C4-2B (cell line): ENCODE results near the gene MTMR3.

Experiments
- CTCF ChIP-seq: fragments of 450-650 bp; conservative IDR thresholded peaks from 2 replicates; pipeline ENCODE4 v1.5.1; 2017; ENCODE audit warnings: mild to moderate bottlenecking
- ZFX ChIP-seq: fragments of 450-650 bp; IDR thresholded peaks from 2 replicates; pipeline ENCODE4 v1.6.1; 2017

DNA sequence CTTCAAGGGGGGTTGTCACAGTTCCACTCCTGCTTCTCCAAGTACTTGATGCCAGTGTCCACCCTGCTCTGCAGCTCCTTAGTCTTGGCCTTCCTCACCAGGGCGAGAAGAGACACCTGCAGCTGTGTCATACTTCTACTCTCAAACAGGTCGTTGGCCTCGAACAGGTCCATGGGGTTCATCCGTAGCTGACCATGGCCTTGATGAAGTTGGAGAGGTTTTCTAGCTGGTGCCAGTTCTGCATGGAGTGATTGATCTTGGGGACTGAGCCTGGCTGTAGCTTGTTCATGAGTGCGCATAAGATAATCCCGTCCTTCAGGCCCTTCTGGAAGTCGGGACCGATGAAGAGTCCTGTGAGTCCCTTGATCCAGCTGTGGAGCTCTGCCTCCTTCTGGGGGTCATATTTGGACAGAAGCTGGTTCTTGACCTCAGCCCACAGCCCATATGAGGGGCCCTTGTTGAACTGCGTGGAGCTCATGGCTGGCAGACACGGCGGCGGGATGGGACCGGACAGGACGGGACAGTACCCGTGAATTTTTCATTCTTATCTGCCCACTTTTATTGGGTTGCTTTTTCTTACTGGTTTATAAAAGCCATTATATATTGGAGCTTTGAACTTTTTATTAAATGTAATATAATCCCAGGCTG, 163.9 kb downstream of the MTMR3 start:
- no peak for TF ChIP-seq CTCF
- TF ChIP-seq ZFX = no peak
